ENCODE results near the gene CAPN15.
"Not testable (repeated sequence)": the region's sequence is repeated elsewhere in the genome, so short reads cannot be mapped to it uniquely, and the experiment has no call there.

Gene CAPN15

GRCh38 chr16:595094-595528, 67.6 kb downstream of the CAPN15 start:
- no peak overlapping the region for H3K27ac ChIP-seq (ENCODE audit: insufficient read depth, low read depth, low read length, poor library complexity, severe bottlenecking)
- peaks cover 7% of the 10 kb centered on the region for H3K36me3 ChIP-seq (ENCODE audit: control insufficient read depth, insufficient read depth, low read length)
- WGBS, 2 experiments = 90% methylated on average over 18 of the region's 18 CpGs
- H3K4me1 ChIP-seq (ENCODE audit: control insufficient read depth, insufficient read depth, low read length) = peaks cover 8% of the 10 kb centered on the region
- peaks cover 10% of the 10 kb centered on the region for H3K27me3 ChIP-seq (ENCODE audit: control insufficient read depth, insufficient read depth, low read length, poor library complexity, severe bottlenecking)
- no peaks in the 10 kb centered on the region for H3K9me3 ChIP-seq (ENCODE audit: control insufficient read depth, low read length)
- no peak overlapping the region for H3K4me3 ChIP-seq (ENCODE audit: insufficient read depth, low read depth, low read length)

- no peak overlapping the region for H3K27ac ChIP-seq (ENCODE audit: insufficient read depth, low read depth, low read length, poor library complexity, severe bottlenecking)
- WGBS, 2 experiments = 95 to 97% methylated on average over 34 of the region's 34 CpGs
- peaks cover 7% of the 10 kb centered on the region for H3K36me3 ChIP-seq (ENCODE audit: control insufficient read depth, insufficient read depth, low read length)
- no peak overlapping the region for H3K4me3 ChIP-seq (ENCODE audit: insufficient read depth, low read depth, low read length)
- peaks cover 1% of the 10 kb centered on the region for H3K27me3 ChIP-seq (ENCODE audit: control insufficient read depth, insufficient read depth, low read length, poor library complexity, severe bottlenecking)
- peaks cover 2% of the 10 kb centered on the region for H3K4me1 ChIP-seq (ENCODE audit: control insufficient read depth, insufficient read depth, low read length)
- no peaks in the 10 kb centered on the region for H3K9me3 ChIP-seq (ENCODE audit: control insufficient read depth, low read length)
Measured at GRCh38 chr16:595942-596735, 68.6 kb downstream of the CAPN15 start.

GRCh38 chr16:596736-597060, 69.2 kb downstream of the CAPN15 start:
- H3K4me3 ChIP-seq (ENCODE audit: insufficient read depth, low read depth, low read length) = no peak overlapping the region
- H3K27ac ChIP-seq (ENCODE audit: insufficient read depth, low read depth, low read length, poor library complexity, severe bottlenecking) = no peak overlapping the region
- H3K9me3 ChIP-seq (ENCODE audit: control insufficient read depth, low read length) = no peaks in the 10 kb centered on the region
- no peaks in the 10 kb centered on the region for H3K27me3 ChIP-seq (ENCODE audit: control insufficient read depth, insufficient read depth, low read length, poor library complexity, severe bottlenecking)
- no peaks in the 10 kb centered on the region for H3K4me1 ChIP-seq (ENCODE audit: control insufficient read depth, insufficient read depth, low read length)
- peaks cover 7% of the 10 kb centered on the region for H3K36me3 ChIP-seq (ENCODE audit: control insufficient read depth, insufficient read depth, low read length)
- 95% methylated on average over 12 of the region's 12 CpGs for WGBS, 2 experiments

GRCh38 chr16:597655-598054, 70.1 kb downstream of the CAPN15 start:
- H3K27me3 ChIP-seq (ENCODE audit: control insufficient read depth, insufficient read depth, low read length, poor library complexity, severe bottlenecking); H3K4me3 ChIP-seq (ENCODE audit: insufficient read depth, low read depth, low read length); H3K27ac ChIP-seq (ENCODE audit: insufficient read depth, low read depth, low read length, poor library complexity, severe bottlenecking); H3K4me1 ChIP-seq (ENCODE audit: control insufficient read depth, insufficient read depth, low read length); H3K9me3 ChIP-seq (ENCODE audit: control insufficient read depth, low read length); H3K36me3 ChIP-seq (ENCODE audit: control insufficient read depth, insufficient read depth, low read length): not testable (repeated sequence)
- WGBS, 2 experiments = 91 to 96% methylated on average over 7 of the region's 7 CpGs

- Histone ChIP-seq H3K4me3 (ENCODE audit: insufficient read depth, low read depth, low read length) (no peak overlapping the region), H3K36me3 (ENCODE audit: control insufficient read depth, insufficient read depth, low read length) (peaks cover 7% of the 10 kb centered on the region), H3K9me3 (ENCODE audit: control insufficient read depth, low read length) (no peaks in the 10 kb centered on the region), H3K4me1 (ENCODE audit: control insufficient read depth, insufficient read depth, low read length) (no peaks in the 10 kb centered on the region), H3K27me3 (ENCODE audit: control insufficient read depth, insufficient read depth, low read length, poor library complexity, severe bottlenecking) (no peaks in the 10 kb centered on the region), H3K27ac (ENCODE audit: insufficient read depth, low read depth, low read length, poor library complexity, severe bottlenecking) (no peak overlapping the region)
- 96% methylated on average over 40 of the region's 43 CpGs for WGBS, 2 experiments
Measured at GRCh38 chr16:598823-599739, 71.6 kb downstream of the CAPN15 start.

GRCh38 chr16:600781-601180, 73.3 kb downstream of the CAPN15 start:
- H3K36me3 ChIP-seq (ENCODE audit: control insufficient read depth, insufficient read depth, low read length) = peaks cover 7% of the 10 kb centered on the region
- no peaks in the 10 kb centered on the region for H3K27me3 ChIP-seq (ENCODE audit: control insufficient read depth, insufficient read depth, low read length, poor library complexity, severe bottlenecking)
- no peaks in the 10 kb centered on the region for H3K4me1 ChIP-seq (ENCODE audit: control insufficient read depth, insufficient read depth, low read length)
- H3K9me3 ChIP-seq (ENCODE audit: control insufficient read depth, low read length) = no peaks in the 10 kb centered on the region
- no peak overlapping the region for H3K4me3 ChIP-seq (ENCODE audit: insufficient read depth, low read depth, low read length)
- no peak overlapping the region for H3K27ac ChIP-seq (ENCODE audit: insufficient read depth, low read depth, low read length, poor library complexity, severe bottlenecking)
- 56 to 62% methylated on average over 7 of the region's 7 CpGs for whole genome bisulfite sequencing, 2 experiments

- no peak overlapping the region for H3K27ac ChIP-seq (ENCODE audit: insufficient read depth, low read depth, low read length, poor library complexity, severe bottlenecking)
- no peaks in the 10 kb centered on the region for H3K9me3 ChIP-seq (ENCODE audit: control insufficient read depth, low read length)
- H3K36me3 ChIP-seq (ENCODE audit: control insufficient read depth, insufficient read depth, low read length) = peaks cover 4% of the 10 kb centered on the region
- H3K27me3 ChIP-seq (ENCODE audit: control insufficient read depth, insufficient read depth, low read length, poor library complexity, severe bottlenecking) = no peaks in the 10 kb centered on the region
- no peak overlapping the region for H3K4me3 ChIP-seq (ENCODE audit: insufficient read depth, low read depth, low read length)
- H3K4me1 ChIP-seq (ENCODE audit: control insufficient read depth, insufficient read depth, low read length) = no peaks in the 10 kb centered on the region
- 94 to 95% methylated on average over 4 to 5 of the region's 5 CpGs for WGBS, 2 experiments
Measured at GRCh38 chr16:603933-604332, 76.4 kb downstream of the CAPN15 start.

Measured in ectodermal cell (in vitro differentiated cells).